HG02588 (cell line): ENCODE data around the gene LMAN2.
A peak's percentile ranks its signal among the peaks of the same experiment; 100 is the strongest.
"Not testable (repeated sequence)": the region's sequence is repeated elsewhere in the genome, so short reads cannot be mapped to it uniquely, and the experiment has no call there.

ENCODE experiments used
- ATAC-seq: cut with Tn5 transposase; IDR thresholded peaks from one replicate; pipeline ENCODE4 v1.9.1; 2021; ENCODE audit warnings: mild to moderate bottlenecking, moderate library complexity; ENCODE audit not compliant: unreplicated experiment

LMAN2 gene

DNA sequence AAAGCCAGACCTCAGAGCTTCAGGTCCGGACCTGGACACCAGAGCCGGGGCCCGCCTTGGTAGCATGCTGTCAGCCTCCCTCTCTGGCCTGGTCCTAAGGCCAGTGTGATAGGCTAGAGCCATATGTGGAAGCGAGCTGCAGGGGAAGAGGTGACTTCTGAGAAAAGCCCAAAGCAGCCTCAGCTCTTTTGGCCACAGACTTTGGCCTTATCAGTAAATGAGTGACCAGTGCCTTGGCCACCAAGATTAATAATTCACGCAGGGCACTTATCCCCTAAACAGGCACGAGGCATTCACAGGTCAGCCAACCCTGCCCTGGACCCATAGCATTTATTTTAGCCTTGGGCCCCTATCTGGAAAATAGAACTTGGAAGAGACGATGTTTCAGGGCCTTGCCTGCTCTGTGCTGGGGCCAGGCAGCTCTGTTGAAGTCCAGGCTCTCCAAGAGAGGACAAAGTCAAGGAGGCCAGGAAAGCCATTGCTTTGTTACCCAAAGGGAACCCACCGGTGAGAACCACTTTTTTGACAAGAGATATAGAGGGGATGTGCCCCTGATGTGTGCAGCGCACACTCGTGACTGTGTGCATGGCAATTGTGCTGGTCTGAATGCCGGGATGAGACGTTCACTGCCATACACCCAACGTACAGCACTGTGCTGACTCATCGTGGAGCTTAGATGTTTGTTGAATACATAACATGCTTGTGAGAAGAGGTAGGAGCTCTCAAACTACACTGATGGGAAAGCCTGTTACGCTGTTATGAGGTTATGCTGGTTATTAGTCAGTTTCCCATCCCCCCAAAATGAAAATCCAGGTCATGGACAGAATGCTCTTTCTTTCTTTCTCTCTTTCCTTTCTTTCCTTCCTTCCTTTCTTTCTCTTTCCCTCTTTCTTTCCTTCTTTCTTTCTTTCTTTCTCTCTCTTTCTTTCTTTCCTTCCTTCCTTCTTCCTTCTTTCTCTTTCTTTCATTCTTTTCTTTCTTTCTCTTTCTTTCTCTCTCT, 27.7 kb upstream of the LMAN2 start:
- peak; percentile 61 for ATAC-seq

DNA sequence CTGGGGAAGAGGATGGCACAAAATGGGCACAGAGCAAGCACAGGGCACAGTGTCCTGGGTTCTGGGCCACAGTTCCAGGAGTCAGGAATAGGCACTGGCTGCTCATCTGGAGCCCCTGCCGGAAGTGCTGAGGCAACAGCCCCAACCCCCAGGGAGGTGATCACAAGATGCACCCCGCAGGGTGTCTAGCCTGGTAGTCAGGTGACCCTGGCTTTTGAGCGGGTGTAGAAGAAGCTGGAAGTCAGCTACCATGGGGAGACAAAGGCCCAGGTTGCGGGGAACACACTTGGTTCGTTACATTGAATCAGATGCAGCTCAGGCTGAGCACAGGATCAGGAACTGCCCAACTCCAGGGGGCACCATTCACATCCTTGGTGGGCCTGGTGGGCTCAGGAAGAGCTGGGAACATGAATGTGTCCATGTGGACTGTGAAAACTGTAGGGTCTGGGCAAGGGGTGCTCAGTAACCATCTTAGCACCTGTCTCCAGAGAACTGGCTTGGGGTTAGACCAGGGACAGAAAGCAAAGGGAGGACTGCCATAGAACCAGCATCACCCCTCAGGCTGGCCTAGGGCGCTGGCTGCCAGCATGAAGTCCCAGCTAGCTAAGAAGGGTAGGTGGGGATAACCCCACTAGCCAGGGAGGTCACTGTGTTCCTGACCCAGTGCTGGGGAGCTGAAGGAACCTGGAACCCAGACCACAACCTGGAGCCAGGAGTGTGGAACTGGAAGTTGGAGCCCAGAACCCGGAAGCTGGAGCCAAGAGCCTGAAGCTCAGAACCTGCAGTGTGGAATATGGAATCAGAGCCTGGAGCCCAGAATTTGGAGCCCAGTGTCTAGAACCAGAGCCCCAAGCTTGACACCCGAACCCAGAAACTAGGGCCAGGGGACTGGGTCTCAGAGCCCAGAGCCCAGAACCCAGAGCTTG, 26.6 kb upstream of the LMAN2 start:
- ATAC-seq = no peak

DNA sequence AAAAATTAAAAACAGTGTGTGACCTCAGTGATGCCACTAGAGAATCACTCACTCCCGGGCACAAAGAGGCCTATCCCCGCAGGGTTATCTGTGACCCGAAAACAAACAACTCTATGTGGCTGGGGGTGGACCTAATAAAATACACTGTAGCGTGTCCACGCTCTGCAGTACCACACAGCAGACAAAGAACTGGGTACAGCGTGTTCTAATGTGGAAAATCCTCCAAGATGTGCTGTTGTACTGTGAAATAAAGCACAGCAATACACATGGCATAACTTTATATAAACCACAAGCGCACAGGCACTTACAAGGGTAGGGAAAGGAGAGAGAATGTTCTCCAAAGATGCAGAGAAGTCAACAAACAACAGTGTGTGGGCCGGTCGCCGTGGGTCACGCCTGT, 24.6 kb upstream of the LMAN2 start:
- no peak for ATAC-seq

DNA sequence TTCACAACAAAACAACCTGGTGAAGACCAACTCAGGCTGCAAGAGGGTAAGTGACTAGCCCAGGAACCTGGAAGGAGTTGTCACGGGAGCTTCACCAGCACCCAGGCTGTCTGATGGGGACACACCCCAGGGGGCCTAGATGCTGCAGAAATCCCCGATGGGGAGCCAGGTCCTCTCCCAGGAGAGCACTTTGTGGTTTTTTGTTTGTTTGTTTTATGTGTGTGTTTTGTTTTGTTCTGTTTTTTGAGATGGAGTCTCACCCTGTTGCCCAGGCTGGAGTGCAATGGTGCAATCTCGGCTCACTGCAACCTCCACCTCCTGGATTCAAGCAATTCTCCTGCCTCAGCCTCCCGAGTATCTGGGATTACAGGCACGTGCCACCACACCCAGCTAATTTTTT, 24.0 kb upstream of the LMAN2 start:
- not testable (repeated sequence) for ATAC-seq

DNA sequence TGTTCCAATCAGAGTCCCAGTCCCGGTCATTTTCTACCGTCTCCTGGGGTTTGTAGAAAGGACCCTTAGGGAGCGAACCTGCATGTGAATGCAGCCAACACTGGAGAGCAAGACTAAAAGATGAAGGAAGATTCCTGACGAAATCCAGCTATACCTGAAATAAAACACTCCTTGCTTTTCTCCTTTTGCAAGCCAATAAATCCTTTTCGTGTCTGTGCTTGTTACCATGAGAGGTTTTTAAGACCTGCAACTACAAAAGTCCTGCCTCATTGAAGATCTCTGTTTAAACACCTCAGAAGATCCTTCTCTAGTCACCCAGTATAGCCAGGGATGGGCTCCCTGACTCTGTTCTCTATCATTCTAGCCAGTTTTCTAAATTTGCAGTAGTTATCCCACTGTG, 22.7 kb upstream of the LMAN2 start:
- no peak for ATAC-seq

DNA sequence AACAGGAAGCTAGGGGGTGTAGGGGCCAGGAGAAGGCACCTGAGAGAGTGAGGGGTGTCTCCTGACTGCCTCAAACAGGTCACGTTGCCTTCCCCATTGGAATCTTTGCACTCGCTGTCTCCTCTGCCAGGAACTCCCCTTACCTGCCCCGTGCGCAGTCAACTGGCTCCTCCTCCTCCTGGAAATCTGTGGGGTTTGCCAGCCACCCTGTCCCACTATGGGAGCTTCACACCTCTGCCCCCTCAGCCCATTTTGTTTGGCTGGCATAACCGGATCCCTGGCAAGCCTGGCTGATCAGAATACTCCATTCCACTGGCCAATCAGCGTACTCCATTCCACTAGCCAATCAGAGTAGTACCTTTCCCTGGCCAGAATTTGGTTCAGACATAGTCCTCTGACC, 22.3 kb upstream of the LMAN2 start:
- no peak for ATAC-seq

DNA sequence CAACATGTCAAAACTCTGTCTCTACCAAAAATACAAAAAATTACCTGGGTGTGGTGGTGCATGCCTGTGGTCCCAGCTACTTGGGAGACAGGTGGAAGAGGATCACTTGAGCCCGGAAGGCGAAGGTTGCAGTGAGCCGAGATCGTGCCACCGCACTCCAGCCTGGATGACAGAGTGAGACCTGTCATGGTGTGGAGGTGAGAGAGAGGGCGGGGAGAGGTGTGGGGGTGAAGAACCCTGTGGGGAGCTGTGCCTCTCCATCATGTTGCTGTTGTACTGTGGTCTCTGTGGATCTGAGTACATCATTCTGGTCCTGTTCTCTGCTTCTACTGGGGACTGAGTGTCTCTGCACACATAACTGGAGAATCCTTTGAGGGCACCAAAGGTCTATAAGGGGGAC, 21.4 kb upstream of the LMAN2 start:
- no peak for ATAC-seq

DNA sequence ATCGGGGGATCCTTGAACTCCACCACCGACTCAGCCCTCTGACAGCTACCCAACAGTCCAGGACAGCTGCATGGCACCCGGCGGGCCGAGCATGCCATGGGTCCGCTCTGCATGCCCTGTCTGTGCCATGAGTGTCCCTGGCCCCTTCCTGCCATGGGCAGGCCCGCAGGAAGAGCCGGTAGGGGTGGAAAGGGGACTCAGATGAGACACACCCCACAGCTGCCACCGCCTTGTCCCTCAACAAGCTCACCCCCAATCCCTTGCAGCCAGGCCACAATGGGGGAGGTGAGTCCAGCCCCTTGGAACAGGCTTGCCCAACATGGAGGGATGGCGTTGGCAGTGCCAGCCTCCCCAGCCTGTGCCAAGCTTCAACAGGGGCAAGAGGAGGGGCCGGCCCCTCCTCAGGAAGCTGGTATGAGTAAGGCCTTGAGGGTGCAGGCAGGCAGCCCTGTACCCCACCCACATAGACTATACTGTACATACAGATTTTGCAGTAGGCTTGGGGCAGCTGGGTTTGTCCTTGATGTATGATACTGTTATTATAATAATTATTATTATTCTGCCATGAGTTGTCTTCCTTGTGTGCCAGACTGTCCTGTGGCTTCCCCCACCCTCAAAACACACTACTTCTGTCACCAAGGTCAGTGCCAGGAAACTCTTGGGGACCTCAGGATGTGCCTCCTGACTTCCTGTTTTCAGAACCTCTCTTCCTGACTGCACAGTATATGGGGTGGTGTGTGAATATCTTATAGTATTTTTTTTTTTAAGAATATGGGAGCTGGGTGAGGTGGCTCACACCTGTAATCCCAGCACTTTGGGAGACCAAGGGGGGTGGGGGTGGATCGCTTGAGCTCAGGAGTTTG, 20.8 kb upstream of the LMAN2 start:
- no peak for ATAC-seq

DNA sequence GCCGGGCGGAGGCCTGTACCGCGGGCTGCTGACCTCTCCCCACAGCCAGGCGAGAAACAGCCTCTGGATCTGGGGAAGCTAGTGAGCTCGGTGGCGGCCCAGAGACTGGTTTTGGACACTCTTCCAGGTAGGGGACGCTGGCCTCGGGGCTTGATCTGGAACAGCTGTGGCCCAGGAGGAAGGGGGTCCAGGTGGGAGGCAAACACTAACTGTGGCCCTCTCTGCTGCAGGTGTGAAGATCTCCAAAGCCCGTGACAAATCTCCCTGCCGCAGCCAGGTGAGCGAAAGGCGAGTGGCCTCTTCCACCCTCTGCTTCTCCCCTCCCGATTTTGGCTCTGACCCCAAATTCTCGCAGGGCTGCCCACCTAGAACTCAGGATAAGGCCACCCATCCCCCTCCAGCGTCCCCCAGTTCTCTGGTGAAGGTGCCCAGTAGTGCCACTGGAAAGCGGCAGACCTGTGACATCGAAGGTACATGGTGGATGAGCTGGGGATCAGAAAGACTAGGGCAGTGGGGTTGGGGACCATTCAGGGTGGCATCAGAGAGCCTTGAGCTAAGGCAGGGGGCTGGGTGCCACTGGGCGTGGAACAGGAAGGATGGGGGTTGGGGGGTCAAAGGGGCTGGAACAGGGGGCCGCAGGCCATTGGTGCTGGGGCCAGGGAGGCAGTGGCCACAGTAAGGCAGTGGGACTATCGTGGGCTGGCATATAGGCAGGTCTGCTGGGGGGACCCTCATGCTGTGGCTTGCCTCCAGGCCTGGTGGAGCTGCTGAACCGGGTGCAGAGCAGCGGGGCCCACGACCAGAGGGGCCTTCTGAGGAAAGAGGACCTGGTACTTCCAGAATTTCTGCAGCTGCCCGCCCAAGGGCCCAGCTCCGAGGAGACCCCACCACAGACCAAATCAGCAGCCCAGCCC, 19.9 kb upstream of the LMAN2 start:
- ATAC-seq = no peak

DNA sequence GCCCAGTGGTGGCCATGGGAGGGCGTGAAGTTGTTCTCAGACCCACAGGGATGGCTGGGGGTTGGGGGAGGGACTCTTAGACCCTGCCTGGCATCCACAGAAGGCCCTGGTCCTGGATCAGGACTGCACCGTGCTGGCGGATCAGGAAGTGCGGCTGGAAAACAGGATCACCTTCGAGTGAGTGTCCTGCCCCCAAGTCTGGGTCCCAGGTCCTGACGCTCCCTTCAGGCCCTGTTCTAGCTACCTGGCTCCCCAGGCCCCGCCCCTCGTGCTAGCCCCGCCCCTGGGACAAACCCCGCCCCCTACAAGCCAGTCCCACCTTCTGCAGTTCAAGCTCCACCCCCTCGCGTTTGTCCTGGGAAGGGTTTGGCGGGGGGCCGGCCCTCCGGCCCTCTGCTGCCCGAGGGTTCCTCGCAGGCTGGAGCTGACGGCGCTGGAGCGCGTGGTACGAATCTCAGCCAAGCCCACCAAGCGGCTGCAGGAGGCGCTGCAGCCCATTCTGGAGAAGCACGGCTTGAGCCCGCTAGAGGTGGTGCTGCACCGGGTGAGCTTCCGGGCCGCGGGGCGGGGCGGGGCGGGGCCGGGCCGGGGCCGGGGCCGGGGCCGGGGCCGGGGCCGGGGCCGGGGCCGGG, 19.1 kb upstream of the LMAN2 start:
- no peak for ATAC-seq

DNA sequence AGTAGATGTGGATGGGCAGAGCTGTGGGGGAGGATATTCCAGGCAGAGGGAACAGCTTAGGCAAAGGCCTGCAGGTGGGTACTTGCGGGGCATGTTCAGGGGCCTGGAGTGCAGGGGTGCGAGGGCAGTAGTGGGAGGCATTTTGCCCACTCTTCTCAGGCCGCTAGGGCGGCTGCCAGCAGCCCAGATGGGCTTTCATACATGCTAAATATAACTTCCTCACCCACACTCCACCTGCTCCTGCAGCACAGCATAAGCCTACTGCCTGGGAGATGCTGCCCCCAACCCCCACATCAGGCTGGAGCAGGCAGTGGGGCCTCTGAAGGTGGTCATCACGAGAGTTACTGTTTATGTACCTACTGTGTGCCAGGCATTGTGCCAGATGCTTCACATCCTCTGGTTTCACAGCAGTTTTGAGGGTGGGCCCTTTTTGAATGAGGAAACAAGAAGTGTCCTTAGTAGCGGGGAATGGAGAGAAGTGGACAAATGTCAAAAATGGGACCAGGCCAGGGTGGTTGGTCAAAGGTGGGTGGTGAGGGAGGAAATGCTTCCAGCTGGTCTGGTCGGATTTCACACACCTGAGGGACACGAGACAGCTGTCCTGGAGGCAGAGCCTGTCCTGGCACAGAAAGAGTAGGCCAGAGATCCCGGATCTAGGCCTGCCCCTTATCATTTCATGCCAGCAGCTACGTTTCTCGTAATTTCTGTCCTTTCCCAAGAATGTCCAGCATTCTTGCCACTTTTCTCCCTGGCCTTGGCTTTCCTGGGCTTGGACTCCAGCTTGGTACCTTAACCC, 18.4 kb upstream of the LMAN2 start:
- ATAC-seq = no peak

DNA sequence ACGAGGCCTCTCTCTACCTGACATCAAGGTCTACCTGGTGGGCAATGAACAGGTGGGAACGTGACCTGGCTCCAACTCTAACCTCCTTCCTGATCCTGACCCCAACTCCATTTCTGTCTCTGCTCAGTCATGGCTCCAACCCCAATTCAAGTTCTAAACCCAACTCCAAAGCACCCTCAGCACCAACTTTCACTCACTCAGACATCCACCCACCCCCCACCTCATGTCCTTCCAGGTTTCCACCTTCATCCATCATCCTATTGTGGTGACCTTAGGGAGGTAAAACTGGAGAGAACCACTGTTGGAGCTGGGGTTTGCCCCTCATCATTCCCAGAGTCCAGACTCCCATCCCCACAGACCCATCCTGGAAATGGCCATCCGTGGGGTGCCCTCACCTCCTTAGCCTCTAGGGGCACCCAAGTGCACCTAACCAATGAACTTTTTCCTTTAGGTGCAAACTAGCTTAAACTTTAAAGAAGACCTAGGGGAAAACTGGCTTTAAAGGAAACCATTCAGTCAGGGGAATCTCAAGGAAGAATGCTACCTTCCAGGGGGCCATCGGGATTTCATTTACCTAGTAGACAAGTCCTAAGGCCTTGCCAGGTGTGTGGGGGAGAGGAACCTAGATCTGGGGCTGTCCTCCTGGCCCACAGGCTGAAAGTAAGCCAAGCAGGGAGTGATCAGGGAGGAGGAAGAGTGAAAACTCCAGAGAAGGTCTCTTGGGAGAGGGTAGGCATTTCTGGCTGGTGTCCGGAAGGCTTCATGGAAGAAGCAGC, 17.6 kb upstream of the LMAN2 start:
- ATAC-seq = no peak

DNA sequence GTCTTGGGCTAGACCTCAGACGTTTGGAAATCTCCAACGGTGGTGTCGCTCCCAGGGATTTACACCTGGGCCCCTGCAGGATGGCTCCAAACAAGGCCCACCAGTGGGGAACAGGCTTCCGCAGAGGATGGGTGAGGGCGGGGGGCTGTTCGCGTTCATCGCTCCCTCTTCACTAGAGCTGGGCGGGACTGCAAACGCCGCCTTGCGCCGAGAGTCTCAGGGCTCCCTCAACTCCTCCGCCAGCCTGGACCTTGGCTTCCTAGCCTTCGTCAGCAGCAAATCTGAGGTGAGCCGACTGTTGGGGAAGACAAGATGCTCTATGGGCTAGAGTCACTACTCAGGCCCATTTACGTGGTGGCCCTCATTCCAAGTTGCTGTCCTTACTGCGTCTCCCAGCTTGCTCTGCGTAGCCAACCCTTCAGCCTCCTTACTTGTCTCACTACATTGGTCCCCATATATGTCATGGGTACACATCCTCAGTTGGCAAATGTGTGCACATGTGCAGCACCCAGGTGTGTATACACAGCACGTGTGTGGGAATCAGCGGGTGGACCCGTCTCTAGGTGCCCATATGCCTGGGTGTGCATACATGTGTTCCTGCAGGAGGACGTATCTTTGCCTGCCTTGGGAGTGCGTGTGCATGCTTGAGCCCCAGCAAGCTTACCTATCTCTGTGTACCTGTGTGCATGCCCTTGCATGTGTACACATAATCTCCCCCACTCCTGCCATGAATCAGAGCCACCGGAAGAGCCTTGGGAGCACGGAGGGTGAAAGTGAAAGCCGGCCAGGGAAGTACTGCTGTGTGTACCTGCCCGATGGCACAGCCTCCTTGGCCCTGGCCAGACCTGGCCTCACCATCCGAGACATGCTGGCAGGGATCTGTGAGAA, 16.8 kb upstream of the LMAN2 start:
- ATAC-seq = no peak

DNA sequence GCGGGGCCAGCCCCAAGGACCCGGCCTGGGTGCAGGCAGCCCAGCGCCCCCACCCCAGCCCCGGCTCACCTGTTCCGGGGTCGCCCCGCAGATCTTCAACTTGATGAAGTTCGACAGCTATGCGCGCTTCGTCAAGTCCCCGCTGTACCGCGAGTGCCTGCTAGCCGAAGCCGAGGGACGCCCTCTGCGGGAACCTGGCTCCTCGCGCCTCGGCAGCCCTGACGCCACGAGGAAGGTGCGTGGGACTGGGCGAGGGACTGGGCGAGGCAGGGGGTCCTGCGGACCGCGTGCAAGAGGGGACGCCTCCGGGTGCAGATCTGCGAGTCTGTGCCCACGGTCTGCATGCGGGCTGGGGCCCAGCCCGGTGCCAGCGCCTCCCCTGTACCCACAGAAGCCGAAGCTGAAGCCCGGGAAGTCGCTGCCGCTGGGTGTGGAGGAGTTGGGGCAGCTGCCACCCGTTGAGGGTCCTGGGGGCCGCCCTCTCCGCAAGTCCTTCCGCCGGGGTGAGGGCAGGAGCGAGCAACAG, 15.9 kb upstream of the LMAN2 start:
- ATAC-seq = no peak

DNA sequence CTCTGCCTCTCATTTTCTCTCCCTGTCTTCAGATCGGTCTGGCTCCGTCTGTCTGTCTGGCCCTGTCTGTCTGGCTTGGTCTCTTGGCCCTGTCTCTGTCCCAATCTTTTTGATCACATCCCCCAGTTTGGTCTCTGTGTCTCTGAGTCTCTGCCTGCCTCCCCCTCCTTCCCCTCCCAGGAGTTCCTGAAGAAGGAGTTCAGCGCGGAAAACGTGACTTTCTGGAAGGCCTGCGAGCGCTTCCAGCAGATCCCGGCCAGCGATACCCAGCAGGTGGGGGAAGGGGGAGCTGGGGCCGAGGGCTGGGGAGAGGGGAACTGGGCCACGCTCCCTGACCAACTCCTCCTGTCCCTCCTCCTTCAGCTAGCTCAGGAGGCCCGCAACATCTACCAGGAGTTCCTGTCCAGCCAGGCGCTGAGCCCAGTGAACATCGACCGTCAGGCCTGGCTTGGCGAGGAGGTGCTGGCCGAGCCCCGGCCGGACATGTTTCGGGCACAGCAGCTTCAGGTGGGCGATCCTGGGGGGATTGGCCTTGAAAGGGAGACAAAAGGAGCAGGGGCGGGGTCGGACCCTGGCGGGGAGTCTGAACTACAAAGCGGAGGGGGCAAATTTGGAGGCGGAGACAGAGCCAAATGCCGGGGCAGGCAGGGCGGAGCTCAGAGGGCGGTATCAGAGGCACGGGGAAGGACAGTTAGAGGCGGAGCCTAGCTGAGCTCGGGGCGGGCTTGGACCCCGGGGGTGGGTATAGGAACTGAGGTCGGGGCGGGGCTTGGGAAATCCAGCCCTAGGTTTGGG, 15.3 kb upstream of the LMAN2 start:
- no peak for ATAC-seq
